Measurements from ENCODE around the gene GLIS1. TPM values are rescaled to one million over a fixed set of nuclear protein-coding genes. Genes with fewer than 3 reads are reported as not detected.

The GLIS1 gene
- total and polyA plus RNA-seq, 2 experiments from 2014 or later: 0.26 to 0.31 TPM

GRCh38 chr1:53652441-53653199 lies 86.3 kb downstream of the GLIS1 start:
- no peaks in the 10 kb centered on the region for H3K79me2 ChIP-seq (replicated peaks; ENCODE audit: insufficient read depth)
- TF ChIP-seq ZNF462 (CRISPR knock-in tag; IDR thresholded peaks at IDR 0.05) (no peak), EZH2 (IDR thresholded peaks at IDR 0.05; ENCODE audit: low read depth, unreplicated experiment) (no peak), EZH2phosphoT487 (IDR thresholded peaks at IDR 0.05; ENCODE audit: unreplicated experiment) (no peak)
- no peaks in the 10 kb centered on the region for H4K20me1 ChIP-seq (replicated peaks; ENCODE audit: insufficient read depth)

GRCh38 chr1:53651356-53651755 lies 87.6 kb downstream of the GLIS1 start:
- no peaks in the 10 kb centered on the region for H3K9me2 ChIP-seq (ENCODE audit: insufficient read depth)
- Mint-ChIP-seq H3K27me3 (ENCODE audit: insufficient read depth, low read depth, poor library complexity) (peaks cover 11% of the 10 kb centered on the region), H3K4me1 (peaks cover 21% of the 10 kb centered on the region), H3K9me3 (no peaks in the 10 kb centered on the region), H3K27ac (no peak overlapping the region), H3K4me3 (no peak overlapping the region), H3K36me3 (ENCODE audit: low read depth) (no peaks in the 10 kb centered on the region)
- no peaks in the 10 kb centered on the region for H4K20me1 ChIP-seq (replicated peaks; ENCODE audit: insufficient read depth)
- no peaks in the 10 kb centered on the region for H3K36me3 ChIP-seq (ENCODE audit: insufficient read depth)
- H2AFZ ChIP-seq: no peak overlapping the region
- no peaks in the 10 kb centered on the region for H3F3A ChIP-seq (replicated peaks; ENCODE audit: low read depth)
- no peaks in the 10 kb centered on the region for H3K4me1 ChIP-seq (ENCODE audit: insufficient read depth)
- no peak overlapping the region for H3K4me2 ChIP-seq
- H3K27me3 ChIP-seq (ENCODE audit: insufficient read depth): no peaks in the 10 kb centered on the region
- ATAC-seq (no peak), DNase-seq (ENCODE audit: low spot score) (no peak)
- no peaks in the 10 kb centered on the region for H3K79me2 ChIP-seq (replicated peaks; ENCODE audit: insufficient read depth)
- no peak overlapping the region for H3K27ac ChIP-seq (ENCODE audit: low read depth)
- no peak overlapping the region for H3K4me3 ChIP-seq
- TF ChIP-seq JUNB (IDR thresholded peaks at IDR 0.05; ENCODE audit: unreplicated experiment) (no peak), ZNF331 (CRISPR knock-in tag; IDR thresholded peaks at IDR 0.05; ENCODE audit: low read depth) (no peak), ZNF114 (CRISPR knock-in tag; IDR thresholded peaks at IDR 0.05) (no peak), EZH2 (IDR thresholded peaks at IDR 0.05; ENCODE audit: low read depth, unreplicated experiment) (no peak), EZH2phosphoT487 (IDR thresholded peaks at IDR 0.05; ENCODE audit: unreplicated experiment) (no peak), STAT1 (IDR thresholded peaks at IDR 0.05; ENCODE audit: unreplicated experiment) (no peak)
- TF ChIP-seq, protein P1, sequence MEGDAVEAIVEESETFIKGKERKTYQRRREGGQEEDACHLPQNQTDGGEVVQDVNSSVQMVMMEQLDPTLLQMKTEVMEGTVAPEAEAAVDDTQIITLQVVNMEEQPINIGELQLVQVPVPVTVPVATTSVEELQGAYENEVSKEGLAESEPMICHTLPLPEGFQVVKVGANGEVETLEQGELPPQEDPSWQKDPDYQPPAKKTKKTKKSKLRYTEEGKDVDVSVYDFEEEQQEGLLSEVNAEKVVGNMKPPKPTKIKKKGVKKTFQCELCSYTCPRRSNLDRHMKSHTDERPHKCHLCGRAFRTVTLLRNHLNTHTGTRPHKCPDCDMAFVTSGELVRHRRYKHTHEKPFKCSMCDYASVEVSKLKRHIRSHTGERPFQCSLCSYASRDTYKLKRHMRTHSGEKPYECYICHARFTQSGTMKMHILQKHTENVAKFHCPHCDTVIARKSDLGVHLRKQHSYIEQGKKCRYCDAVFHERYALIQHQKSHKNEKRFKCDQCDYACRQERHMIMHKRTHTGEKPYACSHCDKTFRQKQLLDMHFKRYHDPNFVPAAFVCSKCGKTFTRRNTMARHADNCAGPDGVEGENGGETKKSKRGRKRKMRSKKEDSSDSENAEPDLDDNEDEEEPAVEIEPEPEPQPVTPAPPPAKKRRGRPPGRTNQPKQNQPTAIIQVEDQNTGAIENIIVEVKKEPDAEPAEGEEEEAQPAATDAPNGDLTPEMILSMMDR (conservative IDR thresholded peaks at IDR 0.05; ENCODE audit: low read depth in 2 of 2): no peak

More at GRCh38 chr1:53652441-53653199, 86.3 kb downstream of the GLIS1 start:
- H3K27ac Mint-ChIP-seq: no peak overlapping the region
- no peak overlapping the region for H3K4me3 Mint-ChIP-seq
- H3K4me1 ChIP-seq (ENCODE audit: insufficient read depth): no peaks in the 10 kb centered on the region
- H3K36me3 ChIP-seq (ENCODE audit: insufficient read depth): no peaks in the 10 kb centered on the region
- H3K4me2 ChIP-seq: no peak overlapping the region
- H3K4me1 Mint-ChIP-seq: peaks cover 21% of the 10 kb centered on the region
- peaks cover 11% of the 10 kb centered on the region for H3K27me3 Mint-ChIP-seq (ENCODE audit: insufficient read depth, low read depth, poor library complexity)
- no peaks in the 10 kb centered on the region for H3F3A ChIP-seq (replicated peaks; ENCODE audit: low read depth)
- no peak overlapping the region for H3K27ac ChIP-seq (ENCODE audit: low read depth)
- H2AFZ ChIP-seq: no peak overlapping the region
- no peaks in the 10 kb centered on the region for H3K9me2 ChIP-seq (ENCODE audit: insufficient read depth)
- no peaks in the 10 kb centered on the region for H3K36me3 Mint-ChIP-seq (ENCODE audit: low read depth)
- no peaks in the 10 kb centered on the region for H3K27me3 ChIP-seq (ENCODE audit: insufficient read depth)
- H3K4me3 ChIP-seq: no peak overlapping the region
- no peaks in the 10 kb centered on the region for H3K9me3 Mint-ChIP-seq
- ATAC-seq (no peak), DNase-seq (ENCODE audit: low spot score) (no peak)

Data from GM23338 (cell line).